Skeletal muscle satellite cell (primary cell): ENCODE data around the gene NBEA. TPM values are rescaled to one million over a fixed set of nuclear protein-coding genes. Genes with fewer than 3 reads are reported as not detected.

ENCODE experiments used
- small RNA-seq: library from RNA; depleted of rRNA; stranded (forward); fragments of <200 nt; gene quantifications from one replicate; pipeline ENCODE3, GENCODE V24; 2012

NBEA gene

Small RNA genes lying within 50 kb of the gene (small RNA-seq; reads per million reads assigned to genes)
- gene RF00017: not detected
